ENCODE data around the gene ERBB3. TPM values are rescaled to one million over a fixed set of nuclear protein-coding genes. Genes with fewer than 3 reads are reported as not detected.
"Not testable (repeated sequence)": the region's sequence is repeated elsewhere in the genome, so short reads cannot be mapped to it uniquely, and the experiment has no call there.

The ERBB3 gene
- total and polyA plus RNA-seq, 2 experiments from 2014 or later, result 56.1 to 104 TPM

DNA sequence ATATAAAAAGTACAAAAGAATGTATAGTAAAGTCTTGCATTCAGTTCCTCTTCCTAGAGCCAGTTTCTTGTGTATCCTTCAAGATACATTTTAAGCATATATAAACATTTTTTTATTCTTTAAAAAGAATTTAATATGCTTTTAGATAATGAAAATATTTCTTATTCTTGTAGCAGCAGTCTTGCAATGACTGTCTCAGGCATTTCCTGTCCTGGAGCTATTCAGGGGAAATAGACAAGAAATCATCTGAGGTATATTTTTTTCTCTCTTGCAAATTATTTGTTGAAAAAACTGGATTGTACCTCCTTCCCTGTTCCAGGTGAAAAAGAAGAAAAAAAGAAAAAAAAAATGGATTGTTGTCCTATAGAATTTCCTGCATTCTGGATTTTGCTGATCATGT is 17.0 kb upstream of the ERBB3 start:
- Histone ChIP-seq H4K20me1 (ENCODE audit: insufficient read depth, poor library complexity, severe bottlenecking) (no peaks in the 10 kb centered on the region), H3K4me3 (no peak overlapping the region), H3K4me1 (ENCODE audit: insufficient read depth) (no peaks in the 10 kb centered on the region), H3K9me2 (replicated peaks; ENCODE audit: insufficient read depth) (no peaks in the 10 kb centered on the region), H3K9me3 (ENCODE audit: low read depth) (no peaks in the 10 kb centered on the region), H2AFZ (no peak overlapping the region), H3K79me2 (no peaks in the 10 kb centered on the region), H3K27ac (no peak overlapping the region), H3K36me3 (replicated peaks; ENCODE audit: insufficient read depth, low read depth) (no peaks in the 10 kb centered on the region), H3K4me2 (no peak overlapping the region), H3K27me3 (no peaks in the 10 kb centered on the region)
- DNase-seq (ENCODE audit: low spot score), result no peak
- no peak for TF ChIP-seq EZH2phosphoT487 (IDR thresholded peaks at IDR 0.05; ENCODE audit: low read depth, severe bottlenecking, unreplicated experiment)
- no peak for TF ChIP-seq EZH2 (IDR thresholded peaks at IDR 0.05; ENCODE audit: borderline replicate concordance)
- TF ChIP-seq, protein P1, sequence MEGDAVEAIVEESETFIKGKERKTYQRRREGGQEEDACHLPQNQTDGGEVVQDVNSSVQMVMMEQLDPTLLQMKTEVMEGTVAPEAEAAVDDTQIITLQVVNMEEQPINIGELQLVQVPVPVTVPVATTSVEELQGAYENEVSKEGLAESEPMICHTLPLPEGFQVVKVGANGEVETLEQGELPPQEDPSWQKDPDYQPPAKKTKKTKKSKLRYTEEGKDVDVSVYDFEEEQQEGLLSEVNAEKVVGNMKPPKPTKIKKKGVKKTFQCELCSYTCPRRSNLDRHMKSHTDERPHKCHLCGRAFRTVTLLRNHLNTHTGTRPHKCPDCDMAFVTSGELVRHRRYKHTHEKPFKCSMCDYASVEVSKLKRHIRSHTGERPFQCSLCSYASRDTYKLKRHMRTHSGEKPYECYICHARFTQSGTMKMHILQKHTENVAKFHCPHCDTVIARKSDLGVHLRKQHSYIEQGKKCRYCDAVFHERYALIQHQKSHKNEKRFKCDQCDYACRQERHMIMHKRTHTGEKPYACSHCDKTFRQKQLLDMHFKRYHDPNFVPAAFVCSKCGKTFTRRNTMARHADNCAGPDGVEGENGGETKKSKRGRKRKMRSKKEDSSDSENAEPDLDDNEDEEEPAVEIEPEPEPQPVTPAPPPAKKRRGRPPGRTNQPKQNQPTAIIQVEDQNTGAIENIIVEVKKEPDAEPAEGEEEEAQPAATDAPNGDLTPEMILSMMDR (IDR thresholded peaks at IDR 0.05; ENCODE audit: poor library complexity), result no peak

DNA sequence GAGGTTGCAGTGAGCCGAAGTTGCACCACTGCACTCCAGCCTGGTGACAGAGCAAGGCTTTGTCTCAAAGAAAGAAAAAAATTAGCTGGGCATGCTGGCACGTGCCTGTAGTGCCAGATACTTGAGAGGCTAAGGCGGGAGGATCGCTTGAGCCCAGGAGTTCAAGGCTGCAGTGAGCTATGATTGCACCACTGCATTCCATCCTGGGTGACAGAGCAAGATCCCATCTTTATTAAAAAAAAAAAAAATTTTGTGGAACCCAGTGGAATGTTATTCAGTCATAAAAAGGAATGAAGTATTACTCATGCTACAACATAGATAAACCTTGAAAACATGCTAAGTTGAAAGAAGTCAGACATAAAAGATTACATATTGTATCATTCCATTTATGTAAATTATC is 8.3 kb upstream of the ERBB3 start:
- no peaks in the 10 kb centered on the region for H3K79me2 ChIP-seq
- H3K36me3 ChIP-seq (replicated peaks; ENCODE audit: insufficient read depth, low read depth), result no peaks in the 10 kb centered on the region
- H3K9me2 ChIP-seq (replicated peaks; ENCODE audit: insufficient read depth), result no peaks in the 10 kb centered on the region
- no peaks in the 10 kb centered on the region for H3K27me3 ChIP-seq
- no peak for TF ChIP-seq EZH2phosphoT487 (IDR thresholded peaks at IDR 0.05; ENCODE audit: low read depth, severe bottlenecking, unreplicated experiment)
- TF ChIP-seq, protein P1 (IDR thresholded peaks at IDR 0.05; ENCODE audit: poor library complexity), result no peak
- TF ChIP-seq EZH2 (IDR thresholded peaks at IDR 0.05; ENCODE audit: borderline replicate concordance), result no peak
- 81% methylated on average over 4 of the region's 4 CpGs for WGBS (ENCODE audit: low lambda C conversion rate, missing lambda C conversion rate)
- H3K9me3 ChIP-seq (ENCODE audit: low read depth), result no peaks in the 10 kb centered on the region
- H4K20me1 ChIP-seq (ENCODE audit: insufficient read depth, poor library complexity, severe bottlenecking), result no peaks in the 10 kb centered on the region
- no peak overlapping the region for H3K4me3 ChIP-seq
- H3K4me1 ChIP-seq (ENCODE audit: insufficient read depth), result no peaks in the 10 kb centered on the region
- H3K27ac ChIP-seq, result no peak overlapping the region
- DNase-seq (ENCODE audit: low spot score), result no peak
- no peak overlapping the region for H2AFZ ChIP-seq
- no peak overlapping the region for H3K4me2 ChIP-seq

DNA sequence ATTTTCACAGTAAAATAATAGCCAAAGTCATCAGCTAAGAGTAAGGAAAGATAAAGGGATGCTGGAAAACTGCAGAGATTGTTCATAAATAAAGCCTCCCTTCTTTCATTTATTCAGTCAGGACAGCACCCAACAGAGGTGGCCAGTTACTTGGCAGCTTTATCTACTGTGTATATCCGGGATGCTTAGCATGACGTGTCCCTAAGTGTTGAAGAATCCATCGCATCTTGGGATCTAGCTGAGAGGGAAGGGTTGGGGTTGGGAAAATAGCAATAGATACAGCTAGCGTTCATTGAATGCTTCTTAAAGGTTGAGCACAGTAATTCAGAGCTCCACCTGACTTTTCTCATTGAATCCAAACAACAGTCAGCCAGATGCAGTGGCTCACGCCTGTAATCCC is 5.6 kb upstream of the ERBB3 start:
- no peak overlapping the region for H3K27ac ChIP-seq
- no peaks in the 10 kb centered on the region for H3K27me3 ChIP-seq
- no peak overlapping the region for H3K4me2 ChIP-seq
- WGBS (ENCODE audit: low lambda C conversion rate, missing lambda C conversion rate), result 90% methylated on average over 5 of the region's 5 CpGs
- no peaks in the 10 kb centered on the region for H3K9me3 ChIP-seq (ENCODE audit: low read depth)
- H3K79me2 ChIP-seq, result no peaks in the 10 kb centered on the region
- H3K4me1 ChIP-seq (ENCODE audit: insufficient read depth), result no peaks in the 10 kb centered on the region
- H4K20me1 ChIP-seq (ENCODE audit: insufficient read depth, poor library complexity, severe bottlenecking), result no peaks in the 10 kb centered on the region
- no peak for TF ChIP-seq EZH2phosphoT487 (IDR thresholded peaks at IDR 0.05; ENCODE audit: low read depth, severe bottlenecking, unreplicated experiment)
- TF ChIP-seq, protein P1 (IDR thresholded peaks at IDR 0.05; ENCODE audit: poor library complexity), result no peak
- TF ChIP-seq EZH2 (IDR thresholded peaks at IDR 0.05; ENCODE audit: borderline replicate concordance), result no peak
- no peak overlapping the region for H3K4me3 ChIP-seq
- no peaks in the 10 kb centered on the region for H3K36me3 ChIP-seq (replicated peaks; ENCODE audit: insufficient read depth, low read depth)
- H3K9me2 ChIP-seq (replicated peaks; ENCODE audit: insufficient read depth), result no peaks in the 10 kb centered on the region
- no peak for DNase-seq (ENCODE audit: low spot score)
- H2AFZ ChIP-seq, result no peak overlapping the region

DNA sequence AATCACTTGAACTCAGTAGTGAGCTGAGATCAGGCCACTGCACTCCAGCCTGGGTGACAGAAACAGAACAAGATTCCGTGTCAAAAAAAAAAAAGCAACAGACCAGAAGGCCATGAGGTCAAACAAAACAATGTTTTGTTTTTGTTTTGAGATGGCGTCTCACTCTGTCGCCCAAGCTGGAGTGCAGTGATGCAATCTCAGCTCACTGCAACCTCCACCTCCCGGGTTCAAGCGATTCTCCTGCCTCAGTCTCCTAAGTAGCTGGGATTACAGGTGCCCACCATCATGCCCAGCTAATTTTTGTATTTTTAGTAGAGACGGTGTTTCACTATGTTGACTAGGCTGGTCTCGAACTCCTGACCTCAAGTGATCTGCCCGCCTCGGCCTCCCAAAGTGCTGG is 2.0 kb upstream of the ERBB3 start:
- H4K20me1 ChIP-seq (ENCODE audit: insufficient read depth, poor library complexity, severe bottlenecking), result not testable (repeated sequence)
- peaks cover 11% of the 10 kb centered on the region for H3K79me2 ChIP-seq

More for the DNA sequence above, 2.0 kb upstream of the ERBB3 start:
- not testable (repeated sequence) for H3K36me3 ChIP-seq (replicated peaks; ENCODE audit: insufficient read depth, low read depth); DNase-seq (ENCODE audit: low spot score); H3K9me3 ChIP-seq (ENCODE audit: low read depth); H3K4me3 ChIP-seq; H3K27me3 ChIP-seq; H3K4me2 ChIP-seq; H2AFZ ChIP-seq; H3K4me1 ChIP-seq (ENCODE audit: insufficient read depth); H3K9me2 ChIP-seq (replicated peaks; ENCODE audit: insufficient read depth)
- WGBS (ENCODE audit: low lambda C conversion rate, missing lambda C conversion rate), result 93% methylated on average over 9 of the region's 9 CpGs
- peak overlapping the region; percentile 3 for H3K27ac ChIP-seq
